NCI-H1694 treated with DMSO at 0.1 percent for 48 hours (cell line): ENCODE results near the gene CNKSR2.

ENCODE experiments used
- DNase-seq: peaks from one replicate; lab custom pipeline; 2025; lab: John Stamatoyannopoulos, UW

CNKSR2 gene

DNA sequence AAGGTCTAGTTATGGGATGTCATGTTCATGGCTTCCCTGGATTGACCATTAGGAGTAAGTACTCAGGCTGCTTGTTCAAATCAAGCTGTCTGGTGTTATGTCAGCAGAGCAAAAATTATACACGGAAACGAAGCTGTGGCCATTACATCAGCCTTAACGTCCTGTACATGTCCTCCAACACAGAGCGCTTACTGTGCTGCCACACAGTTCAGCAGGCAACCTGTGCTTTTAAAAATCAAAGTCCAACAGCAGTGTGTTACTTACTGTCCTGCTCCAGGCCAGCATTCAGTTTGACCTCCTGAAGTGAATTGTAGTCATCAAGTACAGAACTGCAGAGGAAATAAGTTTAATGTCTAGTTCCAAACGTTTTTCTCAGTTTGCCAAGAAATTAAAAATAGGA lies 237.9 kb downstream of the CNKSR2 start:
- no peak for DNase-seq

DNA sequence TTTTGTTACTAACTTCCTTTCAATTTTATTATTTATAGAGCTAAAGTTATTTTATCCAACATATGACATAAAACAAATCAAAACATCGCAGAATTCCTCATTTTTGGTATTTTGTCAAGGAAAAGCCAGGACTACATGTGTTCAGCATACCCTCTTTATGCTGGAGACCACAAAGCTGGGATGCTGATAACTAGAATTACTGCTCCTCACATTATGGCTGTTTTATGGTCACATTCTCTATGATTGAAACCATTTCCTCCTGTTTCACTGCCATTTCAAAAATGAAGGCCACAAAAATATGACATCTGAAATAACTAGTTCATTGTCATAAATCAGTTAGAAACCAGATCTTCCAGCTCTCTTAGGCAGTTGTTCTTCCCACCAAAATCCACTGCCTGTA lies 242.2 kb downstream of the CNKSR2 start:
- DNase-seq, result no peak

DNA sequence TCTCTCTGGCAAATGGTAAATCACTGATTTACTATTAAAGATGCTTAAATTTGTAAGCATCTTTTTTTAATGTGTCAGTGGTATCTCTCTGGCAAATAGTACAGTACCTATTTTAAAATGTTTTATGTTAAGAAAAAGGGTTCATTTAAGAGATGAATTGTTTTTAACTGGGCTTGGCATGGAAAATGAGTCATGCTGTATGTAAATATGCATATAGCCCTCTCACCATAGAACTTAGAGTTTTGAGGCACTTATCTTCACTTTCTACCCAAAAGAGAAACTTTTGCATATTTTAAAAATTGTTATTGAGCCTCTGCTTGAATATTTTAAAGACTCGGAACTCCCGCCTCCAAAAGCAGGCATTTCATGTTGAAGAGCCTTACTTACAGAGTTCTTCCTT lies 246.0 kb downstream of the CNKSR2 start:
- no peak for DNase-seq

DNA sequence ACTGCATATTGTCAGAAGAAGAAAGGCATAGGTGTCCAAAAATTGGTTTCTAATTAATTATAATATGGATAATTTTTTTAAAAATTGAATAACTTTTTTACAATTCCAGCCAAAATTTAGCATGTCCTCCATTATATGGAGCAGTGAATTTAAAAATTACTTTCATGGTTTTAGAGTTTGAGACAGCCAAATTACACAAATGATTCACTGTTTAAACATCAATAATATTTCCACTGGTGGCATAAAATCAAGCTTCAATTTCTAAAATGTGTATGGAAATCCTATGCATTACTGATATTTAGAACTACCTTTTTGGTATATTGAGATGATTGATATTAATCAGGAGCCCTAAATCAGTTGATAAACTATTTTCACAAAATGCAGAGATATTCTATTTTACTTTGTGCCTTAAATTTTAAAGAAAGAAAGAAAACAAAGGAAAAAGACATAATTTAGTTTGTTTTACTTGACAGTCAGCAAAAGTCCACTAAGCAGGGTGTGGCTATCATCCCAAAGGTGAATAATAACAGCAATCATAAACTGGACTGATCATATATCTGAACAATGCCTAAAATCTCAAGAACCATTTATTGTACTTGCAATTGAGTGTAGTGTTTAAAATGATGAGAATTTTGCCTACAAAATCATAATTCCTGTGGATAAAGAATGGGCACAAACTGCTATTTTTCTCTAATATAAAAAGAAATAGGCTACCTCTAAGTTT lies 249.7 kb downstream of the CNKSR2 start:
- no peak for DNase-seq

DNA sequence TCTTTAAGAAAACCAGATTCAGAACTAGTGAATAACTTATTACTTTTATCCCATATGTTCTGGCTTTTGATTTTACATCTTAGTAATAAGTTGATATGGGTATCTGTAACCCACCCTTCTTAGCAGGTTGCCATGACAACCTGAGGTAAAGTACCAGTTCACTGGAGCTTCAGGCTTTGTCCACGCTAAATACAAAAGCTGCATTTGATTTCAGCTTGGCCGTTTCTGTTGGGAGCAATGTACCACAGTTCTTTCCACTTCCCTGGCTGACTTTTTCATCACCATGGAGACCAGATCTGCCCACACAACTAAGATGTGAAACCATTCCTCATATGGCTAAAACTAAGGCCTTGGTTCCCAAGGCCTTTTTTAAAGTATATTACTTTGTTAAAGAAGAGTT lies 257.8 kb downstream of the CNKSR2 start:
- no peak for DNase-seq

DNA sequence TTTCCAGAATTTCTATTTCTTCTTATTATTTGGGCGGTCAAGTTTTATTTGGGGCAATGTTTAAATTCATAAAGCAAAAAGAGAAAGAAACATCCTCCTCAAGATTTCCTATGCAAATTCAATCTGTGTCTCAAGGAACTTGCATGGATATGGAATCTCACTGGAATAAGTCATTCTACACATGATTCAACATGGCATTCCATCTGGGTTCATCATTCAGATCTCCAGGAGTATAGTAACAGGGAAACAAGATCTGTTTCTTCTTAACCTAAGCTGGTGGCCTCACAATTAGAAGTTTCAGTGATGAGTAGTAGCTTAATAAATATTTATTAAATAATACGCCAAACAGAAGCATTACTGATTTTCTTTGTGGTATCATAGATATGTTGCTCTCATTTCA lies 264.1 kb downstream of the CNKSR2 start:
- DNase-seq, result no peak

DNA sequence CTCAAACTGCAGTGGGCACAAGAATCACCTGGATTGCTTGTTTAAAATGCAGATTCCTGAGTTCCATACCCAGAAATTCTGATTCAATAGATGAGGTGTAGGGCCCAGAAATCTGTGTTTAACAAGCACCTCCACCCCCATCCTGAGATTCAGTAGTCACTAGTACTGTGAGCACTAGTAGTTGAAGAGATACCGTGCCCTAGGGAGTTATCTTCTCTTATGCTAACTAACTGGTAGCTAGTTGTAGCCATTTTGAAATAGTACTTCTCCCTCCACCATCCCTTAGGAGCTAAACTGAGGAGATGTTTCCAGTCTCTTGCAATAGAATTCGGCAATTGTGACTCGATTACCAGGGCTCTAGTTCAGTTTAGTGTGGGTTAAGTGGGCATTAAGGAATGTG lies 265.6 kb downstream of the CNKSR2 start:
- no peak for DNase-seq

DNA sequence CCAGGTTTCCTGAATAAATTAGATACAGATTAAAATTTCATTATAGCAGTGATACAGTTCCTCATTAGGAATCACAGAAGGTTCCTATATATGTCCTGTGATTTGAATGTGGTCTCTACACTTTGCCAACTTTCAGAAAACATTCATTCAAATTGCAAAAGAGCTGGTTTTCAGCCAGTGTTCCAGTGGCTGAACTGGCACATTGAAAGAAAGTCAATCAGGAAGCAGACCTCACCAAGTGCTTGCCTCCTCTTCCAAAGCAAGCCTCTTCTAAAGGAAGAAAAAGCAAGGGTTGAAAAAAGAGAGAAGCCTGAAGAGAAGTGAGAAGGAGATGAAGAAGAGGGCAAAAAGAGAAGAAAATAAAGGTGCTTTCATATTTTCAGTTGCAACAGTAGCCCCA lies 271.2 kb downstream of the CNKSR2 start:
- DNase-seq, result no peak

DNA sequence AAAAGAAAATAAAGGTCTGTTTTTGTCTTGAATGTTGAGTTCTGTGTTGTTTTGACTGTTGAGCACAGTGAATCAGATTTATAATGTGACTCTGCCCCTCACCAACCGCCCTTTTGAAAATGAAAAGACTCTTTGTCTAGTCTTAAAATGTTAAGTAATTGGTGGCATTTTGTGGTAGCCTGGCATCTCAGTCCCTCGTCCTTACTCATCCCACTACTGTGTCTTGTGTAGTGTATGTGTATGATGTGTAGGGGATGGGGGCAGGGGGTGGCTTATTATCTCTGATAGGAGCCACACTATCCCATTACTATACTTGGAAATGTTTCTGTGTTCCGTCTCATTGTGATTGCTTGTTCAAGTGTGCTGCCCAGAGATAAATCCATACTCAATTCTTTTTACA lies 271.7 kb downstream of the CNKSR2 start:
- no peak for DNase-seq

DNA sequence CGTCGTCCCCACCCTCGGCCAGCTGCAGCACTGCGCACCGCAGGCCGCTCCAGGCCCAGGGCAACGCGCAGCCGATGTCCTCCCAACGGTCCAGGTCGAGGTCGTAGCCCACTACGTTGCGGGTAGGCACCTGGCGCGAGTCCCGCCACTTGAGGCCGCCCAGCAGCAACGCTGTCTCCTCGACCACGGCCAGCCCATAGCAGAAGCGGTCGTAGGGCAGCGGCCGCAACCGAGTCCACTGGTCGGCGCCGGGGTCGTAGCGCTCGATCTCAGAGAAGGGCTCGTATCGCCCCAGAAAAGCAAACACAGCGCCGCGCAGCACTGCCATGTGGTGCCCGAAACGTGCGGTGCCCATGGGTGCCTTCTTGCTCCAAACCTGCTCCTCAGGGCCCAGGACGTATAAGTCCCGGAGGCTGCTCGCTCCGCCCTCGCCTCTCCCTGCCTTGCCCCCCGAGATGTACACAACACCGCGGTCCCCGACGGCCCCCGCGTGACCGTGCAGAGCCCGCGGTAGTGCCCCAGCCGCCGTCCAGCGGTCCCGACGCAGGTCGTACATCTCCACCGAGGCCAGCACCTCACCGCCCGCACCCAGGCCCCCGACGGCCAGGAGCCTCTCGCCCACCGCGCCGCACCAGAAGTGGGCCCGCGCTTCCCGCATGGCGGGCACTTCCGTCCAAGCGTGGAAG lies 281.8 kb downstream of the CNKSR2 start:
- DNase-seq, result no peak

DNA sequence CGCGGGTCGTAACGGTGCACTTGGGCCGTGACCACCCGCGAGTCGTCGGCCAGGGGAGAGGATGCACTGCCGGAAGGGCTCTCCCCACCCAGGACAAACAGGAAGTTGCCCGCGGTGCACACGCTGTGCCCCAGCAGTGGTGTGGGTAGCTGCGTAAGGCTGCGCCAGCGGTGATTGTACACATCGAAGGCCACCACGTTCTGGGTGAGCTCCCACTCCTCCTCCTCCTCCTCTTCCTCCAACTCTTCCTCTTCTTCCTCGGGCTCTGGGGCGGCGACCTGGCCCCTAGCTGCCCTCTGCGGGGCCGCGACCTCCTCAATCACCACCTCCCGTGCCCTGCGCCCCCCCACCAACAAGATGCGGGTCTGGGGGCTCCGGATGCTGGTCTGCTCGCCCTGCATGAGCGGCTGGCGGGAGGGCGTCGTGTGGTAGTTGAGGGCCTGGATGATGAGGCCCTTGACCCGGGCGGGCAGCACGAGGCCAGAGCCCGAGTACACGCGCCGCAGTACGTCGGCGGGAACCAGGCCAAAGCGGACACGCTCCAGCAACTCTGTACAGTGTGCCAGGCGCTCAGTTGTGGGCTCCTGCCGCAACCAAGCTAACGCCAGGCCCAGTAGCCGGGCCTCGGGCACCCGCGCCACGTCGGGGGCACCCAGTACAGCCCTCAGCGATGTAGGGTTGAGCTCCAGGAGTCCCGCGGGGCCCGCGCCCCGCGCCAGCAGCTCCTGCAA lies 282.5 kb downstream of the CNKSR2 start:
- DNase-seq, result no peak

DNA sequence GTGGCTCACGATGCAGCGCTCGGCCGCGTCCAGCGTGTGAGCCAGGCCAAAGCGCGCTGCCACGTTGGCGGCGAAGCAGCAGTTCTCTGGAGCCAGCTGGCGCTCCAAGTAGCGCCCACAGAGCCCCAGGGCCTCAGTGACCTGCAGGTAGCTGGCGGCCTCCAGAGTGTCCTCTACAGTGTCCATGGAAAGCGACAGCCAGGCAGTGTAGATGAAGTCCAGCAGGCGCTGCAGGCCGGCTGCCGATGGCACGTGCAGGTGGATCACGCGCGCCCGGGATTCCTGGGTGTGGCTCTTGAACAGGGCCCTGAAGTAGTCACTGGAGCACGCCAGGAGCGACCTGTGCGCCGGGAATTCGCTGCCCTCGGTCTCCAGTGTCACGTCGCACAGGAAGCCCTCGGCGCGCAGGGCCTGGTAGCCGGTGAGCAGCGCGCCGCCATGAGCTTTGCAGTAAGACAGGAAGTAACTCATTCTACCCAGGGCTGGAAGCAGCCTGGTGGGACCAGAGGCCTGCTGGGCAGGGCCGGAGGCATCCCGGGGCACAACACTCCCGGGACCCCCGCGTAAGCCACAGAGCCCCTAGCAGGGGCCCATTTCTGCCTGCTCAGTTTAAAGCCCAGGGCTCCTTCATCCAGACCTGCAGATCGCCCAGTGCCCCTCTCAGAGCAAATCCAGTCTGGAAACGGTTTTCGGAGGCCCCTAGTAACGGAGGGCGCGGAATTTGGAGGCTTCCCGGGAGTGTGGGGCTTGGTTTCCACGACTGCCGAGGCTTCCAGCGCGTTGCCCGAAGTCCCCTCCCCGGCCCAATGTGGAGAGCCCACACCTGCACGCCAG lies 283.3 kb downstream of the CNKSR2 start:
- no peak for DNase-seq

DNA sequence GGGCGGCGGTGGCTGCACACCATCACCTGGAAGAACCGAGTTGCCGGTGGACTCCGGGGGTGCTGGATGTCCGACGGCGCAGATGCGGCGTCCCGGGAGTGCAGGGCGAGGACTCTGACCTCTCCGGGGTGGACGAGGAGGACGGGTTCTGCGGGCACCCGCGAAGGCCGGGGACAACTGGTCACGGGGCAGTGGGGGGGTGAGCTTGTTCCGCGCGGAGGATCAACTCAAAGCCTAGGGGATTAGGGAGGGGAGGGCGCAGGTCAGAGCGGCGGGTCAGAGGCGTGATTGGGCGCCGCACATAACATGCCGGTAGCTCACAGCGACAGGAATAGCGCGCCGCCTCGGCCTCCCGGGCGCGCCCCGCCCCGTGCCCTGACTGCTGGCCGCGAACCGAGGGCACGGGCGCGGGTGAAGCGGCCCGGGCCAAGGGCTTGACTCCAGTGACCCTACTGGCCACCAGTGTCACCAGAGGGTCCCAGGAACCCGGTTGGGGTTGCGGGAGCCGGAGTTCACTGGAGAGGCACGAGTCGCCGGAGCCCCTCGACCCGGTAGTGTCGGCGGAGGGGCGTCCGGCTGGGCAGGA lies 284.0 kb downstream of the CNKSR2 start, which contains the start of gene KLHL34:
TSS of gene KLHL34 (minus strand) at position 179 of the 586 bp plus-strand sequence. CDS start 542 bp downstream, outside the sequence.
- no peak for DNase-seq

DNA sequence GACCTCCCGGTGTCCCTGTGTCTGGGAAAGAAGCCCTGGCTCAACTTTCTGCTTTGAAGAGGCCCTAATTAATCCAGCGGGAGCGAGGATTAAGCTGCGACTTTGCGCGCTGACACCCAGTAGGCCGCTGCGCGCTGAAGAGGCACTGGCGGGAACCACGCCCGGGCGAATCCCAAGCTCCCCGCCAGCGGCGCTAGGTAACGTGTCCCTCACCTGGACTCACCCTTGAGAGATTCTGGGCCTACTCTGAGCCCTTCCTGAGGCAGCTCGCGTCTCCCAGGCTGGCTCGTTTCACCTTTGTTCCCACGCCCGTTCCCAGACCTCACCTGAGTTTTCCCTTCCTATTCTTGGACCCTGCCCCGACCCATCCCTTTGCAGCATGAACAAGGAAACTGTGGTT lies 284.5 kb downstream of the CNKSR2 start:
- DNase-seq, result no peak

DNA sequence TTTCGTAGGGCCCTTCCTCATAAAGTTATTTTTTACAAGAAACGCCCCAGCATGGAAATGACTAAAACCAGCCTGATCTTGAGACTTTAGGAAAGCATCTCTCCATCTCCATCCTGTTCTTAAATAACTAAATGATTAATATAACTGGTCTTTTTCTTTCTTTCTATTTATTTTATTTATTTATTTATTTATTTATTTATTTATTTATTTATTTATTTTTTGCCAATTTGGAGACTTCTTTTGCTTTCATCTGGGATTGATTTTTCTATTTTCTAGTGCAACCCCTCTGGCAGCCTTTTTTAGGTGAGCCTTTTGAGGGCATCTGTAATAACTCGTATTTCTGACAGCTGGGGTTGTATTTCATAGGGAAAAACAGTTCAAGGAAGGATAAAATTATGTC lies 285.1 kb downstream of the CNKSR2 start:
- no peak for DNase-seq

DNA sequence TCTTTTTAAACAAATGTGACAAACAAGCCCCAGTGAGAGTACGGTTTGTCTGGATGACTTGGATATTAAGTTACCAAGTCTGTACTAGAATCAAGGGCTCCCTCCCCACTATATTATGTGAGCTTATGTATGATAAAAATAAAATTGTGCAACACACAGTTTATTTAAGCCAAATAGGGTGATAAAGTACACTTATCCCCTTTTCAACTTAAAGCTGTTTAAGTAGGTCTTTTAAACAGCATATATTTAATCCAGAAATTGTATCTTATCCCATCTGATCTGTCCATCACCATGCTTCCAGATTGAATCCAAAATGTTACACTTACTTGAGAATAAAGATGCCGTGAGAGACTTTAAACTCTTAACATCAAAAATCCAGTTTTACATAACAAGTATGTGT lies 285.9 kb downstream of the CNKSR2 start:
- DNase-seq, result no peak

DNA sequence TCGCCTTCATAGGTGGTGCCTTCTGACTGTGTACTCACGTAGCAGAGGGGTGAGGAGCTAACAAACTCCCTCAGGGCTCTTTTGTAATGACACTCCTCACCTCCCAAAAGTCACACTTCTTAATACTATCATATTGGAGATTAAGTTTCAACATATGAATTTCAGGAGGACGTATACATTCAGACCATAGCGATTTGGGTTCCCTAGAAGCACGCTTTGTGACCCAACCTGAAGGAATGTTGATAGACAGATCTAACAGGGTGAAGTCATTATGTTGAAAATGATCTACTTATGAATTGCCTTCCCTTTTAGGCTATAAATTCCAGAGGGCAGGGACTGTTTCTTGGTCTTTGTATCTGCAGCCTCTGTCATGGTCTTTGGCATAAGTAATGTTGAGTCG lies 287.1 kb downstream of the CNKSR2 start:
- no peak for DNase-seq

DNA sequence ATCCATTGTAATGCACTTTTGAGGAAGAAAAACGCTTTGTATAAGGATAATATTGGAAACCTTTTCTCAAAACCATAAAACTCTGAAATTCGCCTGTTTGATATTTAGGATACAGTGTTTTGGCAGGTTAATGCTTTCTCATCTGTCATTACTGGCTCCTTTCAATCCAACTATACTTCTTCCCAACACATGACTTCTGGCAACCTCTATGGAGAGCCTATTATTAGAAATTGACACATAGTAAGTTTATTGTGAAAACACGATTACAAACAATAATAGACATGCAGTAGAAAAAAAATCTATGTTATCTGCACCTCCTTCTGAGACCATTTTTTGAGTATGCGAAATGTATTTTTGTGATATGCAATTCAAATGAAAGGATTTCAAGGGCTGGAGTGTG lies 288.5 kb downstream of the CNKSR2 start:
- DNase-seq, result no peak

DNA sequence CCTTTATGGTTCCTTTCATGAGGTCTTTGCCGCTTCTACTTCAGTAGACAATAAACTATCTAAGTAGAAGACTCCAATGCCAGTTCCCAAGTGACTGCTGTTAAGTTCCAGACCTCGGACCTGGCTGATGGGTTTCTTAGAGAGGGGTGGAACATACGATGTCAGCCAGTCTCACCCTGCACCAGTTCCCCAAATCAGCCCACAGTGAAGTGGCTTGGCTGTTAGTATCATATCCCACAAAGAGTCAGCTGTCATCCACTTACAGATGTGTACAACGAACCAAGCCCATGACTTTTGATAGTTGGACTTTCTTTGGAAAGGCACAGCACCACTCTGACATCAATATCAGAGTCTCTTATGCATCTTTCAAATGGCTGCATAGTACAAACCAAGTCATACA lies 292.0 kb downstream of the CNKSR2 start:
- no peak for DNase-seq

DNA sequence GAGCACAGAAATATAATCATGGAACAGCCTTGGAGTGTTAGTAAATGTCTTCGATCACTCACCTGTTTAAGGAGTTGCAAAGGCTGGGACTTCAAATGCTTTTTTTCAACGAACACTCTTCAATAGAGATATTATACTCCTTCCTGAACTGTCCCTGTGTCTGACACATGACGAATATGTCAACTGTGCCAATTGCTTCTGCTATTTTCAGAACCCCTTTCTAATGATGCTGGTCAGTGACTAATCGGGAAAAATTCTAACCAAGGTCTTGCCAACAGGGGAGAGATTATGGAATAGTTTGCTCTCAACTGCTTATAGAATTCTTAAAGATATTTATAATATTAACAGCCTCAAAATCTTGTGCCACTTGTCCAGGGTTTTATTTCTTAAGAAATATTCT lies 292.5 kb downstream of the CNKSR2 start:
- DNase-seq, result no peak

DNA sequence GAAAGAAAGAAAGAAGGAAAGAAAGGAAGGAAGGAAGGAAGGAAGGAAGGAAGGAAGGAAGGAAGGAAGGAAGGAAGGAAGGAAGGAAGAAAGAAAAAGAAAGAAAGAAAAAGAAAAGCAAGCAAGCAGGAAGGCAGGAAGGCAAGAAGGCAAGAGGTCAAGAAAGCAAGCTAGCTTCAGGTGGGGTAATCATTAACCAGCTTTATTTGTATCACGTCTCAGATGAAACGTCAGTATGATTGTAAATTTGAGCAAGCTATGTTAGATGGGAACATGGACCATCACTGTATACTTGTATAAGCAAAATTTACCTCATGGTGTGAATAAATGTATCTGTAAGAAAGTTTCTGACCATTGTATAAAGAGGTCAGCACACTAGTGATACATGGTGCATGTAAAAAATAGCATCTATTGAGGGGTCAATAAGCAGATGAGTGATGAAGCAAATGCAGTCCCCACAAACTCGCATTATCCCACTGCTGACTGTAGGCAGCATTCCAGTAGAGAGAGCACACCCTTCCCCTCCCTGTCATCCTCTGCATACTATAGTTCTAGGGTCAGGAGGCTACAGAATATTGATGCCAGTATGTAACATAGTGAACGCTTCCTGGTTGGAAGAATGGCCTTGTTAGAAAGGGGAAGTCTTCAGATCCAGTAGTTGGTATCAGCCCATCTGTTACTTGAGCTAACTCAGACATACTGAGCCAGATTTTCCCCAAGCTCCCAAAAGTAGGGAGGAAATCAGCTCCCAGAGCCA lies 300.4 kb downstream of the CNKSR2 start:
- no peak for DNase-seq
